Measurements from ENCODE around the gene MUCL3.

Gene MUCL3

DNA sequence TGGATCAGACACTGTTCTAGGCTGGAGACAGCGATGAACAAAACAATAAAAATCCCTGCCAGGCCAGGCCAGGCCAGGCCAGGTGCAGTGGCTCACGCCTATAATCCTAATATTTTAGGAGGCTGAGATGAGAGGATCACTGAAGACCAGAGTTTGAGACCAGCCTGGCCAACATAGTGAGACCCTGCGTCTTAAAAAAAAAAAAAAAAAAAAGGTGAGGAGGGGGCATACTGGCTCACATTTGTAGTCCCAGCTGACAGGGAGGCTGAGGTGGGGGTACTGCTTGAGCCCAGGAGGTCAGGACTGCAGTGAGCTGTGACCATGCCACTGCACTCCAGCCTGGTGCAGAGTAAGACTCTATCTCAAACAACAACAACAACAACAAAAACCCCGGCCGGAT lies 4.5 kb downstream of the MUCL3 start:
- intact Hi-C loops (cut with DNase I; ENCODE audit: low total_unique reads): no loop called here
- Histone ChIP-seq H3K27me3 (peaks cover 0 to 24% of the 10 kb centered on the region in 2 donors), H3K36me3 (no peaks in the 10 kb centered on the region), H3K27ac (no peak overlapping the region), H3K4me1 (peaks cover 0 to 11% (median 3%) of the 10 kb centered on the region in 4 donors), H3K9me3 (no peaks in the 10 kb centered on the region), H3K4me3 (no peak overlapping the region)
- DNase-seq: no peak
- TF ChIP-seq, protein P1, sequence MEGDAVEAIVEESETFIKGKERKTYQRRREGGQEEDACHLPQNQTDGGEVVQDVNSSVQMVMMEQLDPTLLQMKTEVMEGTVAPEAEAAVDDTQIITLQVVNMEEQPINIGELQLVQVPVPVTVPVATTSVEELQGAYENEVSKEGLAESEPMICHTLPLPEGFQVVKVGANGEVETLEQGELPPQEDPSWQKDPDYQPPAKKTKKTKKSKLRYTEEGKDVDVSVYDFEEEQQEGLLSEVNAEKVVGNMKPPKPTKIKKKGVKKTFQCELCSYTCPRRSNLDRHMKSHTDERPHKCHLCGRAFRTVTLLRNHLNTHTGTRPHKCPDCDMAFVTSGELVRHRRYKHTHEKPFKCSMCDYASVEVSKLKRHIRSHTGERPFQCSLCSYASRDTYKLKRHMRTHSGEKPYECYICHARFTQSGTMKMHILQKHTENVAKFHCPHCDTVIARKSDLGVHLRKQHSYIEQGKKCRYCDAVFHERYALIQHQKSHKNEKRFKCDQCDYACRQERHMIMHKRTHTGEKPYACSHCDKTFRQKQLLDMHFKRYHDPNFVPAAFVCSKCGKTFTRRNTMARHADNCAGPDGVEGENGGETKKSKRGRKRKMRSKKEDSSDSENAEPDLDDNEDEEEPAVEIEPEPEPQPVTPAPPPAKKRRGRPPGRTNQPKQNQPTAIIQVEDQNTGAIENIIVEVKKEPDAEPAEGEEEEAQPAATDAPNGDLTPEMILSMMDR (IDR thresholded peaks at IDR 0.05): no peak

DNA sequence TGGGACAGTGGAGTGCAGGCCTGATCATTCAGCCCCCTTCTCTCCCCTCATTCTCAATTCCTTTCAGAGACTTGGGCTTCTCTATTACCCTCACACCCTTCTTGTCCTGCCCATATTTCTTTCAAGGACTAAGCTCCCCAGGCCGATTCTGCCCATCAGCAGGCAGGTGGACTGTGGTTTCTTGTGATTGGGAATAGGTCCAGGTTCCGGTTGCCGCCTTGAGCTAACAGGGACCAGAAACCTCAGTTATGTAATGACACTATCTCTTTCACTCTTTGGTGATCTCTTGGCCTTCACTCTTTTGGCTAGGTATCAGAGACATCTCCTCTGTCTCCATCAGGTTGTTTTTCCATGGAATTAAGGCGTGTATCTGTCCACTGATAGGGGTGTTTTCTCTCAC lies 6.5 kb downstream of the MUCL3 start:
- no peak overlapping the region for H3K27ac ChIP-seq
- H3K4me3 ChIP-seq: no peak overlapping the region
- intact Hi-C loops (cut with DNase I; ENCODE audit: low total_unique reads): no loop called here
- DNase-seq: no peak
- H3K27me3 ChIP-seq: peaks cover 0 to 30% of the 10 kb centered on the region in 2 donors
- TF ChIP-seq, protein P1 (IDR thresholded peaks at IDR 0.05): no peak
- H3K9me3 ChIP-seq: no peaks in the 10 kb centered on the region
- no peaks in the 10 kb centered on the region for H3K36me3 ChIP-seq
- H3K4me1 ChIP-seq: peaks cover 0 to 10% (median 3%) of the 10 kb centered on the region in 4 donors

- Histone ChIP-seq H3K36me3 (no peaks in the 10 kb centered on the region), H3K4me3 (no peak overlapping the region), H3K4me1 (no peaks in the 10 kb centered on the region), H3K27ac (no peak overlapping the region), H3K27me3 (peaks cover 0 to 35% of the 10 kb centered on the region in 2 donors), H3K9me3 (no peaks in the 10 kb centered on the region)
- no peak for DNase-seq
- intact Hi-C loops (cut with DNase I; ENCODE audit: low total_unique reads): no loop called here
- TF ChIP-seq, protein P1 (IDR thresholded peaks at IDR 0.05): no peak
Measured at GRCh38 chr6:30948811-30949210, 8.0 kb downstream of the MUCL3 start.

GRCh38 chr6:30951907-30952469 lies 11.2 kb downstream of the MUCL3 start:
- intact Hi-C loops (cut with DNase I; ENCODE audit: low total_unique reads): no loop called here
- H3K27ac ChIP-seq: no peak overlapping the region
- H3K4me3 ChIP-seq: no peak overlapping the region
- peaks cover 0 to 11% (median 5%) of the 10 kb centered on the region in 4 donors for H3K4me1 ChIP-seq
- TF ChIP-seq, protein P1 (IDR thresholded peaks at IDR 0.05): no peak
- no peaks in the 10 kb centered on the region for H3K9me3 ChIP-seq
- DNase-seq: no peak
- H3K36me3 ChIP-seq: no peaks in the 10 kb centered on the region
- peaks cover 0 to 54% of the 10 kb centered on the region in 2 donors for H3K27me3 ChIP-seq

GRCh38 chr6:30954631-30955366 lies 14.0 kb downstream of the MUCL3 start:
- no peak overlapping the region for H3K27ac ChIP-seq
- no peaks in the 10 kb centered on the region for H3K9me3 ChIP-seq
- no peak for DNase-seq
- TF ChIP-seq, protein P1 (IDR thresholded peaks at IDR 0.05): no peak
- peak overlapping the region; percentile 34 to 46 for H3K4me3 ChIP-seq
- H3K36me3 ChIP-seq: no peaks in the 10 kb centered on the region
- H3K4me1 ChIP-seq: peaks cover 0 to 11% (median 5%) of the 10 kb centered on the region in 4 donors
- peaks cover 0 to 44% of the 10 kb centered on the region in 2 donors for H3K27me3 ChIP-seq
- intact Hi-C loops (cut with DNase I; ENCODE audit: low total_unique reads): no loop called here
